Thoracic aorta endothelial cell (primary cell): Measurements from ENCODE around the gene XAGE2. TPM values are rescaled to one million over a fixed set of nuclear protein-coding genes. Genes with fewer than 3 reads are reported as not detected.

Experiments
- small RNA-seq: library from RNA; depleted of rRNA; stranded (forward); fragments of <200 nt; gene quantifications from one replicate; pipeline ENCODE3, GENCODE V24; 2012
- total RNA-seq: library from RNA; depleted of rRNA; stranded (reverse); fragments of >200 nt; gene quantifications from 2 replicates; pipeline ENCODE4 v1.2.3, GENCODE V29; 2012

Gene XAGE2
- total RNA-seq, result not detected in 2 replicates

DNA sequence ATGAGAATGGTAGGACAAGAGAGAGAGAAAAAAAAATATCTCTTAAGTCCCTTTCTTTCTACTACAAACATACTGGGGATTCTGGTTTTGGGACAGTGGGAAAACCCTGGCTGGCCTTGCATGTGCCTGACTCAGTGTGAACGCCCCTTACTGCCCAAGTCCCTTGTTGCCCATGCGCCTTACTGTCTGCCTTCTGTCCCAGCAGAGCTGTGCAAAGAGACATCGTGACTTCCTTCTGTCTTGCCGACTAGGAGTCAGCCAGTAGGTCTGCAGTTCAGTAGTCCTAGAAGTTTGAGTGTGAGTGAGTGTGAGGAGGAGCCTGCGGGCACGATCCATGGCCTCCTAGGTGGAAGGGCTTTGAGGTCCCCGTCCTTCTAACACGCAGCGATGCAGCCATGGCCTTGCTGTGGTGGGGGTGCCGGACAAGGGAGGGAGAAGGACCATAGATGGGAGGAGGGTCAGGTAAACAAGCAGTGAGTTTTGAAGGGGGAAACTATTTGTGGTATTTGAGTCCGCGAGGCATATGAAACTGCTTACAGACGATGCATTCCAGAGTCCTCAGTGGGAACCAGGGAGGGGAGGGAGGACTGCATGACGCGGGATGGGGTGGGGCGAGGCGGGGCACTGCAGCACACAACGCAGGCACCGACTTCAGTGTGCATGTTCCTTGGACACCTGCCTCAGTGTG is at the start of gene XAGE2:
TSS of gene XAGE2 (plus strand) at position 654 of the 688 bp plus-strand sequence. CDS start 994 bp downstream, outside the sequence.

Small RNA genes lying within 50 kb of the gene (small RNA-seq; reads per million reads assigned to genes)
- gene MIR8088, result not detected

Other genes starting within 250 kb of the XAGE2 start
- 5.7 and 7.0 TPM in 2 replicates for gene MAGED4, start 184.1 kb upstream of the XAGE2 start, total RNA-seq
- gene XAGE1A, start 126.8 kb downstream of the XAGE2 start, total RNA-seq, result not detected in 2 replicates
- not detected in 2 replicates for gene XAGE1B, start 148.0 kb downstream of the XAGE2 start, total RNA-seq